Naive thymus-derived CD8-positive, alpha-beta T cell (primary cell): ENCODE results near the gene NDP. TPM values are rescaled to one million over a fixed set of nuclear protein-coding genes. Genes with fewer than 3 reads are reported as not detected.

Source experiments
- ATAC-seq, 2 donors: fragments of 150-1000 bp; cut with Tn5 transposase in 1 of 2; sonication (Bioruptor Pico), chemical (Tn5 transposase) in 1 of 2; 1 replicate in 1 of 2; 2 replicates in 1 of 2; pipeline ENCODE4 v1.10.0; 2021; ENCODE audit warnings: mild to moderate bottlenecking in 2 of 2, moderate library complexity in 2 of 2
- POLR2A ChIA-PET: fragments of 350-600 bp; sonication (Branson Sonifier 250); formaldehyde crosslinking; loops from one replicate; lab custom pipeline; 2021; ENCODE audit warnings: antibody characterized with exemption; lab: Charles Lee
- DNase-seq, 10 donors: peaks; one replicate each; pipeline versions ENCODE4 v3.0.0 to v3.0.0-alpha.2; 2020 to 2022
- H3K27ac Mint-ChIP-seq, 10 donors: one replicate each; pipeline ENCODE4 v1.8.0; 2020 to 2022; ENCODE audit warnings: mild to moderate bottlenecking in 10 of 10, mixed read lengths in 10 of 10, moderate library complexity in 4 of 10, inconsistent platforms in 1 of 10
- H3K27me3 Mint-ChIP-seq, 5 donors: one replicate each; pipeline ENCODE4 v1.8.0; 2021 to 2022; ENCODE audit warnings: mixed read lengths in 5 of 5
- H3K36me3 Mint-ChIP-seq, 3 donors: one replicate each; pipeline ENCODE4 v1.8.0; 2020 to 2022; ENCODE audit warnings: mixed read lengths in 3 of 3, mild to moderate bottlenecking in 2 of 3, inconsistent platforms in 1 of 3
- H3K4me1 Mint-ChIP-seq, 4 donors: one replicate each; pipeline ENCODE4 v1.8.0; 2021 to 2022; ENCODE audit warnings: mixed read lengths in 4 of 4
- H3K4me3 Mint-ChIP-seq, 10 donors: one replicate each; pipeline ENCODE4 v1.8.0; 2020 to 2022; ENCODE audit warnings: mild to moderate bottlenecking in 10 of 10, mixed read lengths in 10 of 10, moderate library complexity in 6 of 10, inconsistent platforms in 1 of 10
- H3K9me3 Mint-ChIP-seq, 9 donors: one replicate each; pipeline ENCODE4 v1.8.0; 2020 to 2022; ENCODE audit warnings: mixed read lengths in 9 of 9, mild to moderate bottlenecking in 3 of 9, inconsistent platforms in 1 of 9, moderate library complexity in 1 of 9
- polyA plus RNA-seq, 3 donors: library from polyadenylated mRNA; unstranded; fragments of 300-500 nt; fragmentation: Illumina TruSeq; gene quantifications; one replicate each; pipeline ENCODE4 v1.2.3, GENCODE V29; 2021
- total RNA-seq, 8 experiments: library from RNA in 2 of 8; stranded (reverse) in 2 of 8; gene quantifications; one replicate each; pipeline ENCODE4 v1.2.3 and lab custom pipeline; 2021 to 2026

The NDP gene, protein sequence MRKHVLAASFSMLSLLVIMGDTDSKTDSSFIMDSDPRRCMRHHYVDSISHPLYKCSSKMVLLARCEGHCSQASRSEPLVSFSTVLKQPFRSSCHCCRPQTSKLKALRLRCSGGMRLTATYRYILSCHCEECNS
- total RNA-seq (not detected), polyA plus RNA-seq (not detected), total RNA-seq (lab: John Stamatoyannopoulos, UW) (0 reads per million in 6 experiments)

DNA sequence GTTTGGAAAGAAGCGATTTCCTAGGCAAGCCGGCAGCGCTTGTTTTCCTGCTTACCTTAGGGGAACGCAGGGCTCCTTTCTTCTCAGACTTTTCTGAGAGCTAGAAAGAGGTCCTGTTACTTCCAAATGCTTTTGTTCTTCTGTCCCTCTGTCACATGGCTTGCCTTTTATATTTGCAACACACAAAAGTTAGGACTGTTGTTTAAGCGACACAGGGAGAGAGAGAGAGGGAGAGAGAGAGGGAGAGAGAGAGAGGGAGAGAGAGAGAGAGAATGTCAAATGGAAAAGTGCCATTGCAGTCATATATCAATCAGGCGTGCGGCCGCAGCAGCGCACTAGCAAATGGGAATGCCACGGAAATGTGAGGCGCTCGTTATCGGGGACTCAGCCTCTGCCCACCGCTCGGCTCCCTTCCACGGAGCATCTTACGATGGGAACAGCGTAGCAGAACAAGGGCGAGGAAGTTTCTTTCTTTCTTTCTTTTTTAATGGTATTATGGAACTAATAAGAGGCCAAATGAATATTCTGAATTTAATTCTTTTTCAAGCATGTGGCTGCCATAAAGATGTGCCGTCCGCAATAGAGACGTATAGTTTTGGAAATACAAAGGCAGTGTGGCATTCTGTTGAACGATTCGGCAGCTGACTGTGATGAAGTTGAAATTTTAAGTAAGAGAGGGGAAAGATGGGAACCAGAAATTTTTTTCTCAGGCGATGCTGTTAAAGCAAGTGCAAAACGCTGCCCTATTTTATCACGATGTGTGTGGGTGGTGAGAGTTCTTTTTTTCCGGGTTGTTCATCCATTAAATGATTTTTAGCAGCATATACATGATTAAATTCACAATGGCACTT is at the start of gene NDP:
NDP (minus strand) TSS at position 142 of the 851 bp plus-strand sequence. CDS start 14,745 bp downstream, outside the sequence.
- POLR2A ChIA-PET: no interaction called here
- no peak for ATAC-seq

GRCh38 chrX:44022964-44023363 is 49.8 kb upstream of the NDP start:
- H3K27me3 Mint-ChIP-seq: no peaks in the 10 kb centered on the region
- DNase-seq (no peak), ATAC-seq (no peak)
- H3K4me1 Mint-ChIP-seq: peaks cover 0 to 2% (median 0%) of the 10 kb centered on the region in 4 donors
- H3K36me3 Mint-ChIP-seq: no peaks in the 10 kb centered on the region
- no peak overlapping the region for H3K4me3 Mint-ChIP-seq
- POLR2A ChIA-PET: no interaction called here
- no peak overlapping the region for H3K27ac Mint-ChIP-seq
- no peaks in the 10 kb centered on the region for H3K9me3 Mint-ChIP-seq

More for the DNA sequence above, at the start of gene NDP:
- H3K27ac Mint-ChIP-seq: no peak within 1 kb of the TSS
- peak within 1 kb of the TSS; percentile 58 to 91 (median 78) for H3K4me3 Mint-ChIP-seq
- no peaks in the 10 kb centered on the region for H3K9me3 Mint-ChIP-seq
- H3K36me3 Mint-ChIP-seq: no peaks in the 10 kb centered on the region
- peaks cover 3 to 14% (median 11%) of the 10 kb centered on the region in 4 donors for H3K4me1 Mint-ChIP-seq
- no peak for DNase-seq
- peaks cover 9 to 35% (median 16%) of the 10 kb centered on the region in 5 donors for H3K27me3 Mint-ChIP-seq

DNA sequence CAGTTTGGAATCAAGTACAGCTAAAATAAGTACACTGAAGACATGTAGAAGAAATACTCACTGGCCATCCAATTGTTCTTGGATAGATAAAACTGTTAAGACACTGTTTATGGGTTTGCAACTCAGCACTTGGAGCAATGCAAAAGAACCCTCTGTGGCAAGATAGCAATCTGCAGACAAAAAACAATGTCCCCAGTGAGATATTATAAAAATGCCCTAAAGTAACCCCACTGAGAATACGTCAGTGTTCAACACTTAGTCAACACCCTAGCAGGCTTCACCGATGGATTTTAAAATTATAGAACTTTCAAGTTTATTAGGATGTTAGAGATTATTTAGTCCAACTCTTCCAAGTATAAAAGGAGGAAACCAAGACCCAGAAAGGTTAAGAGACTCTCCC is 47.5 kb upstream of the NDP start:
- no peak for DNase-seq
- no peak for ATAC-seq
- no peak overlapping the region for H3K27ac Mint-ChIP-seq
- H3K4me1 Mint-ChIP-seq: peaks cover 0 to 2% (median 0%) of the 10 kb centered on the region in 4 donors
- H3K4me3 Mint-ChIP-seq: no peak overlapping the region
- no peaks in the 10 kb centered on the region for H3K36me3 Mint-ChIP-seq
- H3K27me3 Mint-ChIP-seq: no peaks in the 10 kb centered on the region
- H3K9me3 Mint-ChIP-seq: no peaks in the 10 kb centered on the region
- POLR2A ChIA-PET: no interaction called here

- DNase-seq (no peak), ATAC-seq (no peak)
- H3K9me3 Mint-ChIP-seq: no peaks in the 10 kb centered on the region
- no peak overlapping the region for H3K27ac Mint-ChIP-seq
- no peak overlapping the region for H3K4me3 Mint-ChIP-seq
- H3K36me3 Mint-ChIP-seq: no peaks in the 10 kb centered on the region
- POLR2A ChIA-PET: no interaction called here
- peaks cover 0 to 2% (median 0%) of the 10 kb centered on the region in 4 donors for H3K4me1 Mint-ChIP-seq
- H3K27me3 Mint-ChIP-seq: no peaks in the 10 kb centered on the region
Measured at GRCh38 chrX:44019911-44020310, 46.7 kb upstream of the NDP start.

GRCh38 chrX:44017676-44018075 is 44.5 kb upstream of the NDP start:
- Mint-ChIP-seq H3K27ac (no peak overlapping the region), H3K36me3 (no peaks in the 10 kb centered on the region), H3K9me3 (no peaks in the 10 kb centered on the region), H3K4me1 (peaks cover 2 to 10% (median 6%) of the 10 kb centered on the region in 4 donors), H3K27me3 (peaks cover 0 to 1% (median 0%) of the 10 kb centered on the region in 5 donors), H3K4me3 (no peak overlapping the region)
- DNase-seq (no peak), ATAC-seq (no peak)
- POLR2A ChIA-PET: no interaction called here

GRCh38 chrX:44016906-44017305 is 43.7 kb upstream of the NDP start:
- H3K9me3 Mint-ChIP-seq: no peaks in the 10 kb centered on the region
- no peak for DNase-seq
- H3K27me3 Mint-ChIP-seq: peaks cover 0 to 1% (median 0%) of the 10 kb centered on the region in 5 donors
- ATAC-seq: no peak
- no peaks in the 10 kb centered on the region for H3K36me3 Mint-ChIP-seq
- H3K4me1 Mint-ChIP-seq: peaks cover 2 to 15% (median 10%) of the 10 kb centered on the region in 4 donors
- no peak overlapping the region for H3K27ac Mint-ChIP-seq
- H3K4me3 Mint-ChIP-seq: no peak overlapping the region
- POLR2A ChIA-PET: no interaction called here

- Mint-ChIP-seq H3K27ac (no peak overlapping the region), H3K4me3 (peak overlapping the region in 2 of 10 donors; percentile 40), H3K27me3 (peaks cover 0 to 1% (median 0%) of the 10 kb centered on the region in 5 donors), H3K9me3 (no peaks in the 10 kb centered on the region), H3K4me1 (peaks cover 2 to 22% (median 12%) of the 10 kb centered on the region in 4 donors), H3K36me3 (no peaks in the 10 kb centered on the region)
- ATAC-seq (no peak), DNase-seq (peak in 1 of 10 donors; percentile 2)
- POLR2A ChIA-PET: no interaction called here
Measured at GRCh38 chrX:44012484-44013096, 39.4 kb upstream of the NDP start.

GRCh38 chrX:44011506-44011905 is 38.3 kb upstream of the NDP start:
- POLR2A ChIA-PET: no interaction called here
- H3K4me1 Mint-ChIP-seq: peaks cover 2 to 22% (median 12%) of the 10 kb centered on the region in 4 donors
- peaks cover 0 to 1% (median 0%) of the 10 kb centered on the region in 5 donors for H3K27me3 Mint-ChIP-seq
- no peak for DNase-seq
- H3K4me3 Mint-ChIP-seq: no peak overlapping the region
- ATAC-seq: no peak
- H3K36me3 Mint-ChIP-seq: no peaks in the 10 kb centered on the region
- no peaks in the 10 kb centered on the region for H3K9me3 Mint-ChIP-seq
- no peak overlapping the region for H3K27ac Mint-ChIP-seq

DNA sequence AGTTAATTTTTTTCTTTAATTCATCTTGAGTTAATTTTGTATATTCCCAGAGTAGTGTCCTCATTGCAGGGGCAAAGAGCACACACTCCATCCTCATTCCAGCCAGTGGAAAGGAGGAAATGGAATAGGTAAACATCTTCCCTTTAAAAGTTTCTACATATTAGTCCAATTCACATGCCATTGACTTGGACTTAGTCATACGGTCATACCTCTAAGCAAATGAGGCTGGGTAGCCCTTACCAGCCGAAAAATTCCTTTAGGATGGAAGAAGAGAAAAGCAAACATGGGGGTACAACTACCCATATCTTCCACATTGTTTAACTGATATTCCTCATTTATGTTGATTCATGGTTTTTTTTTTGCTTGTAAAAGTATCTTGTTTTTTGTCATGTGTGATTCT is 37.4 kb upstream of the NDP start:
- Mint-ChIP-seq H3K4me3 (no peak overlapping the region), H3K4me1 (peaks cover 2 to 22% (median 12%) of the 10 kb centered on the region in 4 donors), H3K36me3 (no peaks in the 10 kb centered on the region), H3K27ac (no peak overlapping the region), H3K9me3 (no peaks in the 10 kb centered on the region), H3K27me3 (peaks cover 0 to 1% (median 0%) of the 10 kb centered on the region in 5 donors)
- DNase-seq: no peak
- POLR2A ChIA-PET: no interaction called here
- ATAC-seq: no peak

- Mint-ChIP-seq H3K27ac (no peak overlapping the region), H3K9me3 (no peaks in the 10 kb centered on the region), H3K36me3 (no peaks in the 10 kb centered on the region), H3K4me3 (no peak overlapping the region), H3K27me3 (no peaks in the 10 kb centered on the region), H3K4me1 (no peaks in the 10 kb centered on the region)
- ATAC-seq (no peak), DNase-seq (no peak)
- POLR2A ChIA-PET: no interaction called here
Measured at GRCh38 chrX:44006081-44006480, 32.9 kb upstream of the NDP start.

DNA sequence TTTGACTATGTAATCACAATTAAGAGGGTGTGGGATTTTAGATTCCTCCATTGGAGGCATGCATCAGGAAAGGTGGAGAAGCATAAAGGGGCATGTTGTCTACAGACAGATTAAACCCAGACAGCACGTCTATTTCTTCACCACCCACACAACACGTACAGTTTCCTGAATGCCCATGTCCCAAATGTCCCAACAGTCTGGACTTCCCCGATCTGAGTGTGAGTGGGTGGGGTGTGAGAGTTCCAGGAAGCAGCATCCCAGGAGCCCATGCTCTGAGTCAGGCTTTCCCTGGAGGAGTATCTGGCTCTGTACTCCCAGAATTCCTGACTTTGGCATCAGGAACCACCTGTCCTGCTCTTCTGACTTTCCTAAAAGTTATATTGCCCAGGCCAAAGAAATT is 30.8 kb upstream of the NDP start:
- no peak for DNase-seq
- H3K27ac Mint-ChIP-seq: no peak overlapping the region

DNA sequence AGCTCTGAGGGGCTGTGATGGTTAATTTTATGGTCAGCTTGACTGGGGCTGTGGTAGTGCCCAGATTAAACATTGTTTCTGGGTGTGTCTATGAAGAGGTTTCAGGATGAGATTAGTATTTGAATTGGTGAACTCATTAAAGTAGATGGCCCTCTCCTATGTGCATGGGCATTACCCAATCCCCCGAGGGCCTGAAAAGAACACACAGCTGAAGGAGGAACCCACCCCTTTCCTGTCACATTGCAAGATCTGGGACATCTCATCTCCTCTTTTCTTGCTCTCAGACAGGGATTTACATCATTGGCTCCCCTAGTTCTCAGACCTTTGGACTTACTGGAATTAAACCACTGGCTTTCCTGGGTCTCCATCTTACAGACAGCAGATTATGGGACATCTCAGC is 29.4 kb upstream of the NDP start:
- DNase-seq (no peak), ATAC-seq (no peak)
- H3K4me3 Mint-ChIP-seq: no peak overlapping the region
- H3K27me3 Mint-ChIP-seq: no peaks in the 10 kb centered on the region
- H3K36me3 Mint-ChIP-seq: no peaks in the 10 kb centered on the region
- no peak overlapping the region for H3K27ac Mint-ChIP-seq
- H3K9me3 Mint-ChIP-seq: no peaks in the 10 kb centered on the region
- H3K4me1 Mint-ChIP-seq: no peaks in the 10 kb centered on the region
- POLR2A ChIA-PET: no interaction called here

More for the DNA sequence above, 30.8 kb upstream of the NDP start:
- no peak for ATAC-seq
- no peak overlapping the region for H3K4me3 Mint-ChIP-seq
- no peaks in the 10 kb centered on the region for H3K4me1 Mint-ChIP-seq
- H3K27me3 Mint-ChIP-seq: no peaks in the 10 kb centered on the region
- no peaks in the 10 kb centered on the region for H3K9me3 Mint-ChIP-seq
- H3K36me3 Mint-ChIP-seq: no peaks in the 10 kb centered on the region
- POLR2A ChIA-PET: no interaction called here

GRCh38 chrX:43998374-43998773 is 25.2 kb upstream of the NDP start:
- DNase-seq (no peak), ATAC-seq (no peak)
- no peaks in the 10 kb centered on the region for H3K4me1 Mint-ChIP-seq
- POLR2A ChIA-PET: no interaction called here
- no peaks in the 10 kb centered on the region for H3K9me3 Mint-ChIP-seq
- H3K27ac Mint-ChIP-seq: no peak overlapping the region
- no peaks in the 10 kb centered on the region for H3K36me3 Mint-ChIP-seq
- H3K4me3 Mint-ChIP-seq: no peak overlapping the region
- H3K27me3 Mint-ChIP-seq: no peaks in the 10 kb centered on the region
